ENCODE results near the gene RBPJ.
"Not testable (repeated sequence)": the region's sequence is repeated elsewhere in the genome, so short reads cannot be mapped to it uniquely, and the experiment has no call there.

Gene RBPJ

DNA sequence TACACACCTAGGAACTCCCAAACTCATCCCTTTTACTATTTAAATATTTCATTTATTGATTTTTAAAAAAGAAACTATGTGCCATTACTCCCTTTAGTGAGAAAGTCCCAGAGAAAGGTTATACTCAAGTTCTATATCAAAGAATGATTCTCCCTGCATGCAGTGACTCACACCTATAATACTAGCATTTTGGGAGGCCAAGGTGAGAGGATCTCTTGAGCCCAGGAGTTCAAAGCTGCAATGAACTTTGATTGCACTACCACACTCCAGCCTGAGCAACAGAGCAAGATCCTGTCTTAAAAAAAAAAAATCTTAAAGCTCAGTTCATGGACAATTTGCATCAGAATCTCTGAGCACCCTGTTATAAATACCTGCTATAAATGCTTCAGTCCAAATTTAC lies 9.2 kb upstream of the RBPJ start:
- TF ChIP-seq, protein P1, sequence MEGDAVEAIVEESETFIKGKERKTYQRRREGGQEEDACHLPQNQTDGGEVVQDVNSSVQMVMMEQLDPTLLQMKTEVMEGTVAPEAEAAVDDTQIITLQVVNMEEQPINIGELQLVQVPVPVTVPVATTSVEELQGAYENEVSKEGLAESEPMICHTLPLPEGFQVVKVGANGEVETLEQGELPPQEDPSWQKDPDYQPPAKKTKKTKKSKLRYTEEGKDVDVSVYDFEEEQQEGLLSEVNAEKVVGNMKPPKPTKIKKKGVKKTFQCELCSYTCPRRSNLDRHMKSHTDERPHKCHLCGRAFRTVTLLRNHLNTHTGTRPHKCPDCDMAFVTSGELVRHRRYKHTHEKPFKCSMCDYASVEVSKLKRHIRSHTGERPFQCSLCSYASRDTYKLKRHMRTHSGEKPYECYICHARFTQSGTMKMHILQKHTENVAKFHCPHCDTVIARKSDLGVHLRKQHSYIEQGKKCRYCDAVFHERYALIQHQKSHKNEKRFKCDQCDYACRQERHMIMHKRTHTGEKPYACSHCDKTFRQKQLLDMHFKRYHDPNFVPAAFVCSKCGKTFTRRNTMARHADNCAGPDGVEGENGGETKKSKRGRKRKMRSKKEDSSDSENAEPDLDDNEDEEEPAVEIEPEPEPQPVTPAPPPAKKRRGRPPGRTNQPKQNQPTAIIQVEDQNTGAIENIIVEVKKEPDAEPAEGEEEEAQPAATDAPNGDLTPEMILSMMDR (IDR thresholded peaks at IDR 0.05; ENCODE audit: low read depth, low read length, missing control alignments): no peak
- no peak overlapping the region for H3K4me3 ChIP-seq (ENCODE audit: low read depth, low read length)
- no peak for DNase-seq (ENCODE audit: low read depth)

DNA sequence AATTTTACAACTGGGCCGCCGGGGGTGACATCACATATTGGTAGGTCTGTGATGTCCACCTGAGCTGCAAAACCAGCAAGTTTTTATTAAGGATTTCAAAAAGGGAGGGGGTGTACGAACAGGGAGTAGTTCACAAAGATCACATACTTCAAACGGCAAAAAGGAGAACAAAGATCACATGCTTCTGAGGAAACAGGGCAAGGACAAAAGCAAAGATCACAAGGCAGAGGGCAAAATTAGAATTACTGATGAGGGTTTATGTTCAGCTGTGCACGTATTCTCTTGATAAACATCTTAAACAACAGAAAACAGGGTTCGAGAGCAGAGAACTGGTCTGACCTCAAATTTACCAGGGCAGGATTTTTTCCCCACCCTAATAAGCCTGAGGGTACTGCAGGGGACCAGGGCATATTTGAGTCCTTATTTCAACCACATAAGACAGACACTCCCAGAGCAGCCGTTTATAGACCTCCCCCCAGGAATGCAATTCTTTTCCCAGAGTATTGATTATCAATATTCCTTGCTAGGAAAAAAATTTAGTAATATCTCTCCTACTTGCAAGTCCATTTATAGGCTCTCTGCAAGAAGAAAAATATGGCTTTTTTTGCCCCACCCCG lies 5.4 kb upstream of the RBPJ start:
- H3K4me3 ChIP-seq (ENCODE audit: low read depth, low read length); DNase-seq (ENCODE audit: low read depth): not testable (repeated sequence)

DNA sequence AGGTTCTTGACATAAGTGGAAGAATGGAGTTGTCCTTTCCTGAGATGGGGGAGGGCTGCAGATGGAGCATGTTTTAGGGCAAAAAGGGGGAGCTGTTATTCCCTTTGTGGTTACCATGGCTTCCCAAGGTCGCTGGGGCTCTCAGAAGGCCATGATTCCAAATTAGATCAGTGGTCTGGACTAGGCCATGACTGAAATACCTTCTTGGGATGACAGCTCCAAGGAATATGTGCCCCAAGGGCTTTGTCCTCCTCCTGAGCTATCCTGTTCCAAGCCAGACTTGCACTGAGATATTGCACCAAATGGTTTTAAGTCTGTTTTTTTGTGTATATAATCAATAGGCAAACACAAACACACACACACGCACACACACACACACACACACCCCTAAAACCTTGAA lies 3.0 kb upstream of the RBPJ start:
- no peak for DNase-seq (ENCODE audit: low read depth)
- H3K4me3 ChIP-seq (ENCODE audit: low read depth, low read length): no peak overlapping the region
- TF ChIP-seq, protein P1 (IDR thresholded peaks at IDR 0.05; ENCODE audit: low read depth, low read length, missing control alignments): no peak

DNA sequence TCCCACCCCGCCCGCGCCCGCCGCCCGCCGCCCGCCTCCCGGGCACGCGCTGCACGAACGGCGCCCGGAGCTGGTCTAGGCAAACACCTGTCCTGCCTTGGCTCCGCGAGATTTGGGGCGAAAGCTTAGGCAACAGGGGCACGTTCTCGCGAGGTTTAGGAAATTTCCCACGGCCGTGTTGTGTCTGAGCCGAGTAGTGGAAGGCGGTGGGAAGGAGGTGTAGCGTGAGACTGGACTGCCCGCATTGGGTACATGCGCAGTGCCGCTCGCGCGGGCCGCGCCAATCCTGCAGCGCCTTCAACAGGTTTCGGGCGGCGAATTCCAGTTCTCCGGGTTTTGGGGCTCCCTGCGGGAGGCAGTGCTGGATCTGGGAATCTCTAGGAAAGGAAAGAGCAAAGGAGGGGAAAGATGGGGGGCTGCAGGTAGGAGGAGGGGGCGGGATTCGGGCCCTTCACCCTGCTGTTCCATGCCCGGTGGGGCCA lies 1.3 kb upstream of the RBPJ start:
- H3K4me3 ChIP-seq (ENCODE audit: low read depth, low read length): peak overlapping the region; percentile 72
- DNase-seq (ENCODE audit: low read depth): peak; percentile 99
- TF ChIP-seq, protein P1 (IDR thresholded peaks at IDR 0.05; ENCODE audit: low read depth, low read length, missing control alignments): peak; percentile 30

DNA sequence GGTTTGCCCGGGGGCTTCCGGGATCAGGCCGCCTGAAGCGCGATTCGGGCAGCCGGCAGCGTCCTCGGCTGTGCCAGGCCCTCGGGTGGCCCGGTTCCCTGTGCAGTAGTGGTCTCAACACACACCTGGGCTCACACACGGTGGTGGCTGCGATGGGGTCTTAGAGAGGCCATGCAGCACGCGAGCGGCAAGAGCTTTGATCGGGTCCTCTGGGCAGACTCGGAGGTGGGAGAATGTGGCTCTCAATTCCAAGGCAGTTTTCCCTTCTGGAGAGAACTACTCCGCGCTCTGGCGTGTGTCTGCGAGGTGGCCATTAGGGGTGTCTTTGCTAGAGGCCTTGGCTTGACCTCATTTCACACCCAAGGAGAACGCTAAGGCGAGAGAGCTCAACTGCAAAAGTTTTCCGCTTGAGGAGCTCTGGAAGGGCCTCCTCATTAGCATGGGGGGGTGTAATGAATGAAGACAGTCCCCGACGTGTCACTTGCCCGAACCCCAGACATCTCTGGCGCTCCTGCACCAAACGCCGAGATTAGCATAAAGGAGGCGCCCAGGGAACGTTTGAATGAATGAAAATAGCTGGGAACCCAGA lies 771 bp upstream of the RBPJ start:
- peak overlapping the region; percentile 72 for H3K4me3 ChIP-seq (ENCODE audit: low read depth, low read length)
- peak; percentile 49 for DNase-seq (ENCODE audit: low read depth)
- TF ChIP-seq, protein P1 (IDR thresholded peaks at IDR 0.05; ENCODE audit: low read depth, low read length, missing control alignments): no peak

DNA sequence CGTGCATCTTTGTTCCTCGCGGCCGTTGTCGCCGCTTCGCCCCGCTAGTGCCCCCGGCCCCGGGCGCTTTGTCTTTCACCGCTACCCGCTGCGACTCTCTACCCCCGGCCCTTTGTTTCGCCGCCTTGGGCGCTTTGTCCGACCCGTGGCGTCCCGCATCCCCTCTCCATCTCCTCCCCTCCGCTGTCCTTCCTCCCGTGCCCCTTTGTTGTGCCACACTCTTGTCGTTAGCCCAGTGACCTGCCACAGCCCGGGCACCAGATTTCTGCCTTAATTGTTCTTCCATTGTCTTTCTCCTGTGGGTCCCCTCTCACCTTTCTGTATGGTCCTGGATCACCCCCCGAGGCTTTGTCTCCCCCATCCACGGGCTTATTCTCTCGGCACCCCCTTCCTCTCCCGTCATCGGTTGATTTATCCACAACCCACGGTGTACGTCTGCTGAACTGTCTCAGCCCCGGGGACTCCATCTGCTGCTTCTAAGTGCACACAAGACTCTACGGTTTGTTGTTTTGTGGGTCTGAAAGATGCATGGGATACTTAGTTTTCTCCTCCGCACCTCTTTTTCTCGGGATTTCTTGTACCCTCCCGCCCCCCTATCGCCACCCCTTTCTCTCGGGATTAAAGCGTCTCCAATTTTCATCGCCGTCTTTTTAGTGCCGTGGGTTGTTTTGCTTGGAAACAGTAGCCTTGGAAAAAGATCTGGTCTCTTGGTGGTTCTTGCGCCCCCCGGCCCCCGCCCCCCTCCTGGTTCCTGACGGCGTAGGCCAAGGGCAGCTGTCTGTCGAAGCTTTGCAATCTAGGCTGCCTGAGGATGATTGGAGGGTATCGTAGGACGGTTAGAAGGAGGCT lies 783 bp downstream of the RBPJ start:
- TF ChIP-seq, protein P1 (IDR thresholded peaks at IDR 0.05; ENCODE audit: low read depth, low read length, missing control alignments): no peak
- H3K4me3 ChIP-seq (ENCODE audit: low read depth, low read length): peak overlapping the region; percentile 72
- no peak for DNase-seq (ENCODE audit: low read depth)

DNA sequence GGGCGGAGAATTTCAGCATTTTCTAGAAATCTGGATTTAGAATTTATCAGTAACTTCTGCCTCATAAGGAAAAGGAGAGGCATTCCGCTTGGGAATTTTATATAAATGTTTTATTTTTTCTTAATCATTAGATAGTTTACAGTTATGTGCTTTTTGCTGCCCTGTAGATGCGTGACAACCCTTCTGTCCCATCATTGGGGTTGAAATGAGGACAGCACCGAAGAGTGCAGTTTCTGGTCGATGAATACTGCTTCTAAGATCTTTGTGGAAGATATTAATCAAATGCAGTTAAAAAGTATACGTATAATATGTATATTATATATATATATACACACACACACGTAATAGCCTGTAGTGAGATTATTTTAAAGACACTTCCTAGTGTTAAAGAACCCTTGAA lies 1.5 kb downstream of the RBPJ start:
- peak overlapping the region; percentile 72 for H3K4me3 ChIP-seq (ENCODE audit: low read depth, low read length)
- no peak for DNase-seq (ENCODE audit: low read depth)
- TF ChIP-seq, protein P1 (IDR thresholded peaks at IDR 0.05; ENCODE audit: low read depth, low read length, missing control alignments): no peak

All from GM12864 (cell line).